SK-N-SH treated with all-trans-retinoic acid at 6 μM for 48 hours (cell line): Measurements from ENCODE around the gene WHRN.

Experiments
- ATAC-seq: fragments of 200-7000 bp; cut with Tn5 transposase; 3 replicates; pipeline ENCODE4 v1.9.1; 2020; ENCODE audit warnings: mild to moderate bottlenecking, moderate library complexity
- ARNTL ChIP-seq: fragments of 450-650 bp; formaldehyde crosslinking; IDR thresholded peaks from 2 replicates; pipeline ENCODE4 v1.5.0; 2020; ENCODE audit warnings: low read depth, mild to moderate bottlenecking, moderate library complexity, borderline replicate concordance
- BACH2 ChIP-seq: fragments of 250-450 bp; sonication (Bioruptor Pico); IDR thresholded peaks from 2 replicates; pipeline ENCODE4 v1.9.0; 2021; ENCODE audit warnings: mild to moderate bottlenecking, borderline replicate concordance
- CREB5 ChIP-seq: fragments of 250-450 bp; sonication (Bioruptor Pico); IDR thresholded peaks from 2 replicates; pipeline ENCODE4 v1.5.1; 2020; ENCODE audit warnings: low read depth, mild to moderate bottlenecking, moderate library complexity
- CSRNP3 ChIP-seq: fragments of 250-450 bp; sonication (Bioruptor Pico); IDR thresholded peaks from 2 replicates; pipeline ENCODE4 v1.5.1; 2021; ENCODE audit warnings: mild to moderate bottlenecking, moderate library complexity
- ESRRG ChIP-seq: fragments of 250-450 bp; sonication (Bioruptor Pico); IDR thresholded peaks from 2 replicates; pipeline ENCODE4 v1.6.1; 2021; ENCODE audit warnings: mild to moderate bottlenecking
- GLIS3 ChIP-seq: fragments of 250-450 bp; sonication (Bioruptor Pico); IDR thresholded peaks from 2 replicates; pipeline ENCODE4 v1.5.0; 2020; ENCODE audit warnings: mild to moderate bottlenecking, moderate library complexity
- ISL1 ChIP-seq: fragments of 250-450 bp; sonication (Bioruptor Pico); IDR thresholded peaks from 2 replicates; pipeline ENCODE4 v2.1.2; 2022; ENCODE audit warnings: mild to moderate bottlenecking, moderate library complexity
- OSR1 ChIP-seq: fragments of 250-450 bp; sonication (Bioruptor Pico); IDR thresholded peaks from 2 replicates; pipeline ENCODE4 v1.8.0; 2022; ENCODE audit warnings: moderate library complexity, mild to moderate bottlenecking, inconsistent platforms
- PATZ1 ChIP-seq: fragments of 250-450 bp; sonication (Bioruptor Pico); IDR thresholded peaks from 2 replicates; pipeline ENCODE4 v1.8.0; 2020; ENCODE audit warnings: mild to moderate bottlenecking, moderate library complexity, borderline replicate concordance
- POU6F1 ChIP-seq: fragments of 250-450 bp; sonication (Bioruptor Pico); IDR thresholded peaks from 2 replicates; pipeline ENCODE4 v1.8.0; 2021; ENCODE audit warnings: low read depth, mild to moderate bottlenecking, moderate library complexity, borderline replicate concordance
- PPARA ChIP-seq: fragments of 250-450 bp; sonication (Bioruptor Pico); IDR thresholded peaks from 2 replicates; pipeline ENCODE4 v1.5.0; 2020; ENCODE audit warnings: mild to moderate bottlenecking, borderline replicate concordance
- RARB ChIP-seq: fragments of 250-450 bp; sonication (Bioruptor Pico); IDR thresholded peaks from 2 replicates; pipeline ENCODE4 v1.8.0; 2021; ENCODE audit warnings: mild to moderate bottlenecking, moderate library complexity
- SNAI2 ChIP-seq: fragments of 250-450 bp; sonication (Bioruptor Pico); IDR thresholded peaks from 2 replicates; pipeline ENCODE4 v1.5.0; 2020; ENCODE audit warnings: mild to moderate bottlenecking, moderate library complexity
- TCF4 ChIP-seq: fragments of 250-450 bp; sonication (Bioruptor Pico); IDR thresholded peaks from 2 replicates; pipeline ENCODE4 v1.8.0; 2021; ENCODE audit warnings: mild to moderate bottlenecking, moderate library complexity, borderline replicate concordance
- TOX ChIP-seq: fragments of 250-450 bp; sonication (Bioruptor Pico); IDR thresholded peaks from 2 replicates; pipeline ENCODE4 v1.8.0; 2021; ENCODE audit warnings: mild to moderate bottlenecking, moderate library complexity, borderline replicate concordance
- TSHZ2 ChIP-seq: fragments of 250-450 bp; sonication (Bioruptor Pico); IDR thresholded peaks from 2 replicates; pipeline ENCODE4 v1.5.0; 2020; ENCODE audit warnings: mild to moderate bottlenecking, moderate library complexity
- ZC3H10 ChIP-seq: fragments of 250-450 bp; sonication (Bioruptor Pico); IDR thresholded peaks from 2 replicates; pipeline ENCODE4 v1.5.1; 2021; ENCODE audit warnings: mild to moderate bottlenecking, moderate library complexity
- ZFP3 ChIP-seq: fragments of 250-450 bp; sonication (Bioruptor Pico); IDR thresholded peaks from 2 replicates; pipeline ENCODE4 v1.5.0; 2020; ENCODE audit warnings: mild to moderate bottlenecking, moderate library complexity
- ZFP30 ChIP-seq: fragments of 450-650 bp; formaldehyde crosslinking; IDR thresholded peaks from 2 replicates; pipeline ENCODE4 v1.5.0; 2022; ENCODE audit warnings: mild to moderate bottlenecking, moderate library complexity
- ZNF565 ChIP-seq: fragments of 450-650 bp; formaldehyde crosslinking; conservative IDR thresholded peaks from 2 replicates; pipeline ENCODE4 v1.5.0; 2020; ENCODE audit warnings: low read depth, mild to moderate bottlenecking, moderate library complexity
- ZNF8 ChIP-seq: fragments of 450-650 bp; formaldehyde crosslinking; IDR thresholded peaks from 2 replicates; pipeline ENCODE4 v1.5.0; 2020; ENCODE audit warnings: mild to moderate bottlenecking, moderate library complexity

Gene WHRN

GRCh38 chr9:114367772-114368569 is 137.3 kb downstream of the WHRN start:
- no peak for ATAC-seq
- TF ChIP-seq BACH2 (CRISPR knock-in tag), result no peak
- no peak for TF ChIP-seq ZNF565
- TF ChIP-seq PPARA (CRISPR knock-in tag), result no peak
- no peak for TF ChIP-seq SNAI2 (CRISPR knock-in tag)
- no peak for TF ChIP-seq ARNTL (CRISPR knock-in tag)
- no peak for TF ChIP-seq ZNF8 (CRISPR knock-in tag)

GRCh38 chr9:114367366-114367765 is 137.9 kb downstream of the WHRN start:
- ATAC-seq, result no peak
- TF ChIP-seq ZFP30 (CRISPR knock-in tag) (no peak), ZC3H10 (no peak), ISL1 (CRISPR knock-in tag) (no peak), ZNF565 (no peak), RARB (no peak), OSR1 (CRISPR knock-in tag) (no peak), ZNF8 (CRISPR knock-in tag) (no peak), TSHZ2 (CRISPR knock-in tag) (no peak), ZFP3 (CRISPR knock-in tag) (no peak), ARNTL (CRISPR knock-in tag) (no peak), TOX (CRISPR knock-in tag) (no peak), CREB5 (CRISPR knock-in tag) (no peak), CSRNP3 (CRISPR knock-in tag) (no peak), GLIS3 (CRISPR knock-in tag) (no peak), ESRRG (no peak), PPARA (CRISPR knock-in tag) (no peak), SNAI2 (CRISPR knock-in tag) (no peak), BACH2 (CRISPR knock-in tag) (no peak)

GRCh38 chr9:114366334-114367128 is 138.7 kb downstream of the WHRN start:
- peak; percentile 77 for ATAC-seq
- TF ChIP-seq PATZ1 (CRISPR knock-in tag) (no peak), ZC3H10 (no peak), GLIS3 (CRISPR knock-in tag) (no peak), CREB5 (CRISPR knock-in tag) (no peak), ZNF565 (no peak), ARNTL (CRISPR knock-in tag) (no peak), POU6F1 (CRISPR knock-in tag) (no peak), ISL1 (CRISPR knock-in tag) (no peak), PPARA (CRISPR knock-in tag) (no peak), RARB (no peak), TCF4 (CRISPR knock-in tag) (no peak), ZFP30 (CRISPR knock-in tag) (no peak)
